GM12864 (cell line): ENCODE results near the gene F7.

Experiments used
- DNase-seq: peaks from one replicate; pipeline ENCODE4 v3.0.0-alpha.2; 2011; ENCODE audit warnings: low read depth
- H3K4me3 ChIP-seq: 2 replicates; pipeline ENCODE4 v1.5.1; 2011; ENCODE audit warnings: mild to moderate bottlenecking, low read depth, low read length, control low read depth
- CTCF ChIP-seq: IDR thresholded peaks from 2 replicates; pipeline ENCODE4 v1.5.1; 2011; ENCODE audit warnings: low read depth, mild to moderate bottlenecking, moderate library complexity, low read length, control low read depth, inconsistent platforms; ENCODE audit errors: missing control alignments

Gene F7

GRCh38 chr13:113121183-113121927 lies 15.8 kb downstream of the F7 start:
- H3K4me3 ChIP-seq: no peak overlapping the region
- no peak for TF ChIP-seq CTCF
- no peak for DNase-seq

GRCh38 chr13:113121928-113122471 lies 16.4 kb downstream of the F7 start:
- TF ChIP-seq CTCF: no peak
- H3K4me3 ChIP-seq: no peak overlapping the region
- DNase-seq: no peak

- no peak for TF ChIP-seq CTCF
- H3K4me3 ChIP-seq: no peak within 1 kb of the TSS
Observed at GRCh38 chr13:113122550-113123225, 17.1 kb downstream of the F7 start, which contains the start of gene F10. Gene F10 (plus strand): TSS chr13:113122799. CDS start chr13:113122856, 57 bp downstream.

GRCh38 chr13:113123226-113124201 lies 17.9 kb downstream of the F7 start:
- H3K4me3 ChIP-seq: no peak overlapping the region
- DNase-seq: no peak
- TF ChIP-seq CTCF: peak; percentile 36

More at GRCh38 chr13:113122550-113123225, 17.1 kb downstream of the F7 start, which contains the start of gene F10:
- DNase-seq: no peak

DNA sequence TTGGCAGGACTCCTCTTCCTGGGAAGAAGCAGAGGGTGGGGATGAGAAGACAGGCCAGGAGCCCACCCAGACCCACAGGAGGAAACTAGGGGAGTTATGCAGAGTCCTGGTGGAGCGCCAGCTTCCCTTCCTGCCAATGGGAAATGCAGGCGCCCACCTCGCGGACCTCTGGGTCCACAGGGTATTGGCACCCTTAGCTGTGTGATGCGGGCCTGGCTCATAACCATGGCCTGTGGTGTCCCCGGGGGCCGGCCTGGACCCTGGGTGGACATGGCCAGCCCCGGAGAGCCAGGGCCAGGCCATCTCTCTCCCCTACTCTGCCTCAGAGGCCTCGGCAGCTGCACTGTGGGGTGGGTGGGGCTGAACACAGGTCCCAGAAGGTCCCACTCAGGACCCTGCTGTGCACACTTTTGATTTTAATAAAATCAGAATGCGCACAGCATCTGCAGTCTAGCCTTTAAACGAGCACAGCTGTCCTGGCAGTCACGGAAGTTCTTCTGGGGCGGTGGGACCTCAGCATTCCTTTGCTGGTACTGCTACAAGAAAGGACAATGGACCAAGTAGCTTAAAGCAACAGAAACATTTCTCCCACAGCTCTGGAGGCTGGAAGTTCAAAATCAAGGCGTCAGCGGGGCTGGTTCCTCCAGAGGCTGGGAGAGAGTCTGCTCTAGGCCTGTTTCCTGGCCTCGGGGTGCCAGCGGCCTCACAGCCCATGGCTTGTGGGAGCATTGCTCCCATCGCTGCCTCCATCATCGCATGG lies 18.8 kb downstream of the F7 start:
- TF ChIP-seq CTCF: no peak
- no peak overlapping the region for H3K4me3 ChIP-seq
- DNase-seq: no peak
